Stimulated activated CD4-positive, alpha-beta T cell treated with anti-CD3 and anti-CD28 coated beads, Interleukin-12 subunit alpha, Interleukin-12 subunit beta, amount 100 ng/mL, for 4 hours (primary cell): ENCODE results near the gene ZNF609.

Experiments used
- DNase-seq: peaks from one replicate; pipeline ENCODE4 v3.0.0-alpha.2; 2020

The ZNF609 gene

GRCh38 chr15:64460206-64460723 lies at the start of gene ZNF609:
TSS of gene ZNF609 (plus strand) at chr15:64460578. CDS start at chr15:64499420, 38,842 bp downstream.
- DNase-seq: peak; percentile 92

- no peak for DNase-seq
Measured at GRCh38 chr15:64412216-64412615, 48.2 kb upstream of the ZNF609 start.

- DNase-seq: no peak
Measured at GRCh38 chr15:64422697-64423096, 37.7 kb upstream of the ZNF609 start.

- DNase-seq: no peak
Measured at GRCh38 chr15:64423970-64424369, 36.4 kb upstream of the ZNF609 start.

GRCh38 chr15:64425221-64425620 lies 35.2 kb upstream of the ZNF609 start:
- no peak for DNase-seq

- no peak for DNase-seq
Measured at GRCh38 chr15:64426845-64427465, 33.4 kb upstream of the ZNF609 start.

GRCh38 chr15:64429448-64429847 lies 30.9 kb upstream of the ZNF609 start:
- no peak for DNase-seq

- no peak for DNase-seq
Measured at GRCh38 chr15:64430000-64430735, 30.2 kb upstream of the ZNF609 start.

- DNase-seq: no peak
Measured at GRCh38 chr15:64437982-64438381, 22.4 kb upstream of the ZNF609 start.

GRCh38 chr15:64438653-64439447 lies 21.5 kb upstream of the ZNF609 start:
- no peak for DNase-seq

GRCh38 chr15:64441852-64442251 lies 18.5 kb upstream of the ZNF609 start:
- DNase-seq: no peak

- DNase-seq: no peak
Measured at GRCh38 chr15:64443016-64443415, 17.4 kb upstream of the ZNF609 start.

GRCh38 chr15:64443747-64444621 lies 16.4 kb upstream of the ZNF609 start:
- DNase-seq: no peak

GRCh38 chr15:64444836-64445235 lies 15.5 kb upstream of the ZNF609 start:
- DNase-seq: no peak

GRCh38 chr15:64447536-64448315 lies 12.7 kb upstream of the ZNF609 start:
- DNase-seq: no peak

- no peak for DNase-seq
Measured at GRCh38 chr15:64452988-64453688, 7.2 kb upstream of the ZNF609 start.

GRCh38 chr15:64453689-64454037 lies 6.7 kb upstream of the ZNF609 start:
- no peak for DNase-seq

GRCh38 chr15:64454282-64454681 lies 6.1 kb upstream of the ZNF609 start:
- DNase-seq: no peak

- DNase-seq: no peak
Measured at GRCh38 chr15:64455961-64456371, 4.4 kb upstream of the ZNF609 start.

- no peak for DNase-seq
Measured at GRCh38 chr15:64456634-64457108, 3.7 kb upstream of the ZNF609 start.
